ENCODE measurements around the gene TRIM6. TPM values are rescaled to one million over a fixed set of nuclear protein-coding genes. Genes with fewer than 3 reads are reported as not detected.

The TRIM6 gene
- total RNA-seq, 1 experiment from 2014 or later = 0.13 TPM

- intact Hi-C loops (cut with micrococcal nuclease; ENCODE audit: unreplicated experiment) = no loop called here
- no peak overlapping the region for H3K27ac ChIP-seq (ENCODE audit: low read depth, low read length, poor library complexity, severe bottlenecking)
- H3K9me3 ChIP-seq (ENCODE audit: low read depth, low read length, poor library complexity, severe bottlenecking) = no peaks in the 10 kb centered on the region
- TF ChIP-seq EZH2 (IDR thresholded peaks at IDR 0.05; ENCODE audit: borderline replicate concordance, low read depth, low read length, poor library complexity, severe bottlenecking) = no peak
- no peak for TF ChIP-seq CTCF (conservative IDR thresholded peaks at IDR 0.05; ENCODE audit: low read depth, low read length)
- ChIA-PET CTCF (no interaction called here), POLR2A (ENCODE audit: low non-redundant PET) (no interaction called here)
- DNase-seq (ENCODE audit: low spot score) = no peak
- H3K4me1 ChIP-seq (ENCODE audit: insufficient read depth, low read length, poor library complexity, severe bottlenecking) = peaks cover 3% of the 10 kb centered on the region
- H3K36me3 ChIP-seq (ENCODE audit: insufficient read depth, low read length, poor library complexity, severe bottlenecking) = no peaks in the 10 kb centered on the region
- no peak overlapping the region for H3K4me3 ChIP-seq (ENCODE audit: low read depth, low read length, poor library complexity, severe bottlenecking)
- no TSS peak for BruUV-seq (replicated peaks)
- no peaks in the 10 kb centered on the region for H3K27me3 ChIP-seq (replicated peaks; ENCODE audit: insufficient read depth, low read depth, low read length, poor library complexity)
These were observed 4.8 kb upstream of the TRIM6 start for GRCh38 chr11:5591613-5592012.

- intact Hi-C loops (cut with micrococcal nuclease; ENCODE audit: unreplicated experiment) = no loop called here
- Histone ChIP-seq H3K4me1 (ENCODE audit: insufficient read depth, low read length, poor library complexity, severe bottlenecking) (peaks cover 3% of the 10 kb centered on the region), H3K27ac (ENCODE audit: low read depth, low read length, poor library complexity, severe bottlenecking) (no peak overlapping the region), H3K4me3 (ENCODE audit: low read depth, low read length, poor library complexity, severe bottlenecking) (no peak overlapping the region), H3K27me3 (replicated peaks; ENCODE audit: insufficient read depth, low read depth, low read length, poor library complexity) (no peaks in the 10 kb centered on the region), H3K9me3 (ENCODE audit: low read depth, low read length, poor library complexity, severe bottlenecking) (no peaks in the 10 kb centered on the region), H3K36me3 (ENCODE audit: insufficient read depth, low read length, poor library complexity, severe bottlenecking) (no peaks in the 10 kb centered on the region)
- ChIA-PET POLR2A (ENCODE audit: low non-redundant PET) (no interaction called here), CTCF (no interaction called here)
- TF ChIP-seq CTCF (conservative IDR thresholded peaks at IDR 0.05; ENCODE audit: low read depth, low read length) = no peak
- TF ChIP-seq EZH2 (IDR thresholded peaks at IDR 0.05; ENCODE audit: borderline replicate concordance, low read depth, low read length, poor library complexity, severe bottlenecking) = no peak
- no peak for DNase-seq (ENCODE audit: low spot score)
- BruUV-seq (replicated peaks) = no TSS peak
These were observed 3.8 kb upstream of the TRIM6 start for GRCh38 chr11:5592615-5593014.

- DNase-seq (ENCODE audit: low spot score) = no peak
- H3K36me3 ChIP-seq (ENCODE audit: insufficient read depth, low read length, poor library complexity, severe bottlenecking) = no peaks in the 10 kb centered on the region
- BruUV-seq (replicated peaks) = no TSS peak
These were observed 3.3 kb upstream of the TRIM6 start for GRCh38 chr11:5593146-5593545.

More at GRCh38 chr11:5593146-5593545, 3.3 kb upstream of the TRIM6 start:
- TF ChIP-seq CTCF (conservative IDR thresholded peaks at IDR 0.05; ENCODE audit: low read depth, low read length) (no peak), EZH2 (IDR thresholded peaks at IDR 0.05; ENCODE audit: borderline replicate concordance, low read depth, low read length, poor library complexity, severe bottlenecking) (no peak)
- CTCF ChIA-PET = no interaction called here
- H3K9me3 ChIP-seq (ENCODE audit: low read depth, low read length, poor library complexity, severe bottlenecking) = no peaks in the 10 kb centered on the region
- intact Hi-C loops (cut with micrococcal nuclease; ENCODE audit: unreplicated experiment) = no loop called here
- no peaks in the 10 kb centered on the region for H3K27me3 ChIP-seq (replicated peaks; ENCODE audit: insufficient read depth, low read depth, low read length, poor library complexity)
- POLR2A ChIA-PET (ENCODE audit: low non-redundant PET) = no interaction called here
- peaks cover 3% of the 10 kb centered on the region for H3K4me1 ChIP-seq (ENCODE audit: insufficient read depth, low read length, poor library complexity, severe bottlenecking)
- no peak overlapping the region for H3K27ac ChIP-seq (ENCODE audit: low read depth, low read length, poor library complexity, severe bottlenecking)
- H3K4me3 ChIP-seq (ENCODE audit: low read depth, low read length, poor library complexity, severe bottlenecking) = no peak overlapping the region

Measured in A673 (cell line).